GM23338 (cell line): ENCODE measurements around the gene LPCAT3. TPM values are rescaled to one million over a fixed set of nuclear protein-coding genes. Genes with fewer than 3 reads are reported as not detected.

Source experiments
- ATAC-seq: fragments of 200-7000 bp; cut with Tn5 transposase; 3 replicates; pipeline ENCODE4 v1.9.1; 2020
- DNase-seq: peaks from one replicate; pipeline ENCODE4 v3.0.0-alpha.2; 2015; ENCODE audit warnings: low spot score
- H2AFZ ChIP-seq: fragments of 200-600 bp; sonication (generic); 2 replicates; pipeline ENCODE4 v1.8.0; 2016; ENCODE audit warnings: antibody characterized with exemption, mild to moderate bottlenecking, moderate library complexity
- H3F3A ChIP-seq: fragments of 200-600 bp; sonication (generic); replicated peaks from 2 replicates; pipeline ENCODE4 v1.8.0; 2017; ENCODE audit warnings: antibody characterized with exemption, mixed run types, low read depth
- H3K27ac ChIP-seq: fragments of 200-600 bp; sonication (generic); 2 replicates; pipeline ENCODE4 v1.6.1; 2016; ENCODE audit warnings: low read depth
- H3K27me3 ChIP-seq: fragments of 200-600 bp; sonication (generic); 2 replicates; pipeline ENCODE4 v1.8.0; 2016; ENCODE audit warnings: mild to moderate bottlenecking, mixed run types, moderate library complexity; ENCODE audit not compliant: insufficient read depth
- H3K36me3 ChIP-seq: fragments of 200-600 bp; sonication (generic); 2 replicates; pipeline ENCODE4 v1.8.0; 2016; ENCODE audit warnings: mild to moderate bottlenecking; ENCODE audit not compliant: insufficient read depth
- H3K4me1 ChIP-seq: fragments of 200-600 bp; sonication (generic); 2 replicates; pipeline ENCODE4 v1.8.0; 2016; ENCODE audit warnings: mild to moderate bottlenecking, moderate library complexity; ENCODE audit not compliant: insufficient read depth
- H3K4me2 ChIP-seq: fragments of 200-600 bp; sonication (generic); 2 replicates; pipeline ENCODE4 v1.7.1; 2017; ENCODE audit warnings: mixed run types
- H3K4me3 ChIP-seq: fragments of 200-600 bp; sonication (generic); 2 replicates; pipeline ENCODE4 v1.6.1; 2016; ENCODE audit warnings: mixed run types
- H3K79me2 ChIP-seq: fragments of 200-600 bp; sonication (generic); replicated peaks from 2 replicates; pipeline ENCODE4 v1.8.0; 2017; ENCODE audit warnings: mild to moderate bottlenecking; ENCODE audit not compliant: insufficient read depth
- H3K9me2 ChIP-seq: fragments of 200-600 bp; sonication (generic); 2 replicates; pipeline ENCODE4 v1.8.0; 2017; ENCODE audit not compliant: insufficient read depth
- H4K20me1 ChIP-seq: fragments of 200-600 bp; sonication (generic); replicated peaks from 2 replicates; pipeline ENCODE4 v1.8.0; 2017; ENCODE audit warnings: mild to moderate bottlenecking; ENCODE audit not compliant: insufficient read depth
- H3K27ac Mint-ChIP-seq: 2 replicates; pipeline ENCODE4 v1.8.0; 2020; ENCODE audit warnings: inconsistent platforms, mild to moderate bottlenecking, moderate library complexity, mixed read lengths
- H3K27me3 Mint-ChIP-seq: 3 replicates; pipeline ENCODE4 v1.8.0; 2022; ENCODE audit warnings: low read depth, mild to moderate bottlenecking, moderate library complexity, mixed read lengths, inconsistent platforms; ENCODE audit not compliant: insufficient read depth, poor library complexity
- H3K36me3 Mint-ChIP-seq: 3 replicates; pipeline ENCODE4 v1.8.0; 2021; ENCODE audit warnings: low read depth, mild to moderate bottlenecking, inconsistent platforms, moderate library complexity, mixed read lengths
- H3K4me1 Mint-ChIP-seq: 3 replicates; pipeline ENCODE4 v1.8.0; 2020; ENCODE audit warnings: mild to moderate bottlenecking, inconsistent platforms, mixed read lengths
- H3K4me3 Mint-ChIP-seq: 3 replicates; pipeline ENCODE4 v1.8.0; 2021; ENCODE audit warnings: moderate library complexity, mild to moderate bottlenecking, inconsistent platforms, mixed read lengths
- H3K9me3 Mint-ChIP-seq: 3 replicates; pipeline ENCODE4 v1.8.0; 2020; ENCODE audit warnings: moderate library complexity, mild to moderate bottlenecking, inconsistent platforms, mixed read lengths
- ZNF114 ChIP-seq: fragments of 250-450 bp; sonication (Bioruptor Pico); IDR thresholded peaks from 2 replicates; pipeline ENCODE4 v1.5.0; 2020; ENCODE audit warnings: mild to moderate bottlenecking, moderate library complexity
- polyA plus RNA-seq: library from polyadenylated mRNA; unstranded; fragments of >200 nt; fragmentation: Nextera tagmentation; extraction: Ambion mirVana; gene quantifications from 2 replicates; pipeline ENCODE4 v1.2.1, GENCODE V29; 2016
- total RNA-seq: library from RNA; depleted of rRNA; stranded (reverse); fragments of >200 nt; shearing (Covaris generic); gene quantifications from 2 replicates; pipeline ENCODE4 v1.2.3, GENCODE V29; 2014
- TF ChIP-seq, protein P1 (sequence below): fragments of 250-450 bp; sonication (Bioruptor Pico); IDR thresholded peaks from 2 replicates; pipeline ENCODE4 v1.5.0; 2020; ENCODE audit warnings: mild to moderate bottlenecking, moderate library complexity
- TF ChIP-seq, protein P2 (sequence below): IDR thresholded peaks from 2 replicates; pipeline ENCODE4 v1.6.1; 2016; ENCODE audit warnings: antibody characterized with exemption

LPCAT3 gene
- total and polyA plus RNA-seq, 2 experiments from 2014 or later = 21.4 to 51.5 TPM

DNA sequence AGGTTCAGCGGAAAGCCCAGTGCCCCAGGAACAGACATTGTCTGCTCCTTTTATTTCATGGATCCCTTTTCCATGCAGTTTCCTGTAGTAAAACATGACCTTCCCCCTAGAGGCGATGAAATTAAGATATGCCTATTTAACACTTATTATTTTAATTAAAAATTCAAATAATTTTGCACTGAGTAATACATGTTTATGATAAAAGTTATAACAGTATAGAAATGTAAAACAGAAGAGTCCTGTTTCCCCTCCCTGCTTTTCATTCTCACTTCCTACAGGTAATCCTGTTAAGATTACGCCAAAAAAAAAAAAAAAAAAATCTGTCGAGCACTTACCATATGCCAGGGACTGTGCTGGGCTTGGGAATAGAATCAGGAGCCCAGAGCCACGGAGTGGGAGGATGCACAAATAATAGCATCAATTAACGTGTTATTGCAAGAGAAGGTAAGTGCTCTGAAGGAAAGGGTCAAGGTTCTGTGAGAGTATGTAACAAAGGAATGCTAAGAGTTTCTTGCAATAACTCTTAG, 830 bp upstream of the LPCAT3 start:
- no peaks in the 10 kb centered on the region for H3F3A ChIP-seq
- H4K20me1 ChIP-seq = peaks cover 15% of the 10 kb centered on the region; the same call in 1 of the 2 replicates
- peaks cover 3% of the 10 kb centered on the region for H3K27me3 Mint-ChIP-seq
- 0 out of 2 replicates have a peak, but pooled peaks cover 2% of the 10 kb centered on the region for H3K36me3 ChIP-seq
- H2AFZ ChIP-seq = peak overlapping the region; percentile 5; the same call in 1 of the 2 replicates
- peak overlapping the region; percentile 89 for H3K4me2 ChIP-seq
- H3K4me1 ChIP-seq = peaks cover 21% of the 10 kb centered on the region
- H3K9me3 Mint-ChIP-seq = no peaks in the 10 kb centered on the region
- no peaks in the 10 kb centered on the region for H3K9me2 ChIP-seq
- H3K27ac ChIP-seq = peak overlapping the region; percentile 91; the same call in 1 of the 2 replicates
- peak overlapping the region; percentile 94 for H3K4me3 ChIP-seq
- peak overlapping the region; percentile 95 for H3K4me3 Mint-ChIP-seq
- H3K36me3 Mint-ChIP-seq = no peaks in the 10 kb centered on the region; the same call in 2 of the 3 replicates
- peaks cover 33% of the 10 kb centered on the region for H3K79me2 ChIP-seq
- ATAC-seq (no peak), DNase-seq (peak; percentile 23)
- no peak for TF ChIP-seq ZNF114 (CRISPR knock-in tag)
- TF ChIP-seq, protein P1, sequence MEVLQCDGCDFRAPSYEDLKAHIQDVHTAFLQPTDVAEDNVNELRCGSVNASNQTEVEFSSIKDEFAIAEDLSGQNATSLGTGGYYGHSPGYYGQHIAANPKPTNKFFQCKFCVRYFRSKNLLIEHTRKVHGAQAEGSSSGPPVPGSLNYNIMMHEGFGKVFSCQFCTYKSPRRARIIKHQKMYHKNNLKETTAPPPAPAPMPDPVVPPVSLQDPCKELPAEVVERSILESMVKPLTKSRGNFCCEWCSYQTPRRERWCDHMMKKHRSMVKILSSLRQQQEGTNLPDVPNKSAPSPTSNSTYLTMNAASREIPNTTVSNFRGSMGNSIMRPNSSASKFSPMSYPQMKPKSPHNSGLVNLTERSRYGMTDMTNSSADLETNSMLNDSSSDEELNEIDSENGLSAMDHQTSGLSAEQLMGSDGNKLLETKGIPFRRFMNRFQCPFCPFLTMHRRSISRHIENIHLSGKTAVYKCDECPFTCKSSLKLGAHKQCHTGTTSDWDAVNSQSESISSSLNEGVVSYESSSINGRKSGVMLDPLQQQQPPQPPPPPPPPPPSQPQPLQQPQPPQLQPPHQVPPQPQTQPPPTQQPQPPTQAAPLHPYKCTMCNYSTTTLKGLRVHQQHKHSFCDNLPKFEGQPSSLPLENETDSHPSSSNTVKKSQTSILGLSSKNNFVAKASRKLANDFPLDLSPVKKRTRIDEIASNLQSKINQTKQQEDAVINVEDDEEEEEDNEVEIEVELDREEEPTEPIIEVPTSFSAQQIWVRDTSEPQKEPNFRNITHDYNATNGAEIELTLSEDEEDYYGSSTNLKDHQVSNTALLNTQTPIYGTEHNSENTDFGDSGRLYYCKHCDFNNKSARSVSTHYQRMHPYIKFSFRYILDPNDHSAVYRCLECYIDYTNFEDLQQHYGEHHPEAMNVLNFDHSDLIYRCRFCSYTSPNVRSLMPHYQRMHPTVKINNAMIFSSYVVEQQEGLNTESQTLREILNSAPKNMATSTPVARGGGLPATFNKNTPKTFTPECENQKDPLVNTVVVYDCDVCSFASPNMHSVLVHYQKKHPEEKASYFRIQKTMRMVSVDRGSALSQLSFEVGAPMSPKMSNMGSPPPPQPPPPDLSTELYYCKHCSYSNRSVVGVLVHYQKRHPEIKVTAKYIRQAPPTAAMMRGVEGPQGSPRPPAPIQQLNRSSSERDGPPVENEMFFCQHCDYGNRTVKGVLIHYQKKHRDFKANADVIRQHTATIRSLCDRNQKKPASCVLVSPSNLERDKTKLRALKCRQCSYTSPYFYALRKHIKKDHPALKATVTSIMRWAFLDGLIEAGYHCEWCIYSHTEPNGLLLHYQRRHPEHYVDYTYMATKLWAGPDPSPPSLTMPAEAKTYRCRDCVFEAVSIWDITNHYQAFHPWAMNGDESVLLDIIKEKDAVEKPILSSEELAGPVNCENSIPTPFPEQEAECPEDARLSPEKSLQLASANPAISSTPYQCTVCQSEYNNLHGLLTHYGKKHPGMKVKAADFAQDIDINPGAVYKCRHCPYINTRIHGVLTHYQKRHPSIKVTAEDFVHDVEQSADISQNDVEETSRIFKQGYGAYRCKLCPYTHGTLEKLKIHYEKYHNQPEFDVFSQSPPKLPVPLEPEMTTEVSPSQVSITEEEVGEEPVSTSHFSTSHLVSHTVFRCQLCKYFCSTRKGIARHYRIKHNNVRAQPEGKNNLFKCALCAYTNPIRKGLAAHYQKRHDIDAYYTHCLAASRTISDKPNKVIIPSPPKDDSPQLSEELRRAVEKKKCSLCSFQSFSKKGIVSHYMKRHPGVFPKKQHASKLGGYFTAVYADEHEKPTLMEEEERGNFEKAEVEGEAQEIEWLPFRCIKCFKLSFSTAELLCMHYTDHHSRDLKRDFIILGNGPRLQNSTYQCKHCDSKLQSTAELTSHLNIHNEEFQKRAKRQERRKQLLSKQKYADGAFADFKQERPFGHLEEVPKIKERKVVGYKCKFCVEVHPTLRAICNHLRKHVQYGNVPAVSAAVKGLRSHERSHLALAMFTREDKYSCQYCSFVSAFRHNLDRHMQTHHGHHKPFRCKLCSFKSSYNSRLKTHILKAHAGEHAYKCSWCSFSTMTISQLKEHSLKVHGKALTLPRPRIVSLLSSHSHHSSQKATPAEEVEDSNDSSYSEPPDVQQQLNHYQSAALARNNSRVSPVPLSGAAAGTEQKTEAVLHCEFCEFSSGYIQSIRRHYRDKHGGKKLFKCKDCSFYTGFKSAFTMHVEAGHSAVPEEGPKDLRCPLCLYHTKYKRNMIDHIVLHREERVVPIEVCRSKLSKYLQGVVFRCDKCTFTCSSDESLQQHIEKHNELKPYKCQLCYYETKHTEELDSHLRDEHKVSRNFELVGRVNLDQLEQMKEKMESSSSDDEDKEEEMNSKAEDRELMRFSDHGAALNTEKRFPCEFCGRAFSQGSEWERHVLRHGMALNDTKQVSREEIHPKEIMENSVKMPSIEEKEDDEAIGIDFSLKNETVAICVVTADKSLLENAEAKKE (CRISPR knock-in tag) = no peak
- TF ChIP-seq, protein P2, sequence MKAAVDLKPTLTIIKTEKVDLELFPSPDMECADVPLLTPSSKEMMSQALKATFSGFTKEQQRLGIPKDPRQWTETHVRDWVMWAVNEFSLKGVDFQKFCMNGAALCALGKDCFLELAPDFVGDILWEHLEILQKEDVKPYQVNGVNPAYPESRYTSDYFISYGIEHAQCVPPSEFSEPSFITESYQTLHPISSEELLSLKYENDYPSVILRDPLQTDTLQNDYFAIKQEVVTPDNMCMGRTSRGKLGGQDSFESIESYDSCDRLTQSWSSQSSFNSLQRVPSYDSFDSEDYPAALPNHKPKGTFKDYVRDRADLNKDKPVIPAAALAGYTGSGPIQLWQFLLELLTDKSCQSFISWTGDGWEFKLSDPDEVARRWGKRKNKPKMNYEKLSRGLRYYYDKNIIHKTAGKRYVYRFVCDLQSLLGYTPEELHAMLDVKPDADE = 0 out of 2 replicates have a peak, but pooled peaks have one; percentile 0
- H3K27ac Mint-ChIP-seq = peak overlapping the region; percentile 47; the same call in 1 of the 2 replicates
- peaks cover 26% of the 10 kb centered on the region for H3K4me1 Mint-ChIP-seq
- no peaks in the 10 kb centered on the region for H3K27me3 ChIP-seq
